ENCODE measurements around the gene LRRN2.
"Not testable (repeated sequence)": the region's sequence is repeated elsewhere in the genome, so short reads cannot be mapped to it uniquely, and the experiment has no call there.

LRRN2 gene

DNA sequence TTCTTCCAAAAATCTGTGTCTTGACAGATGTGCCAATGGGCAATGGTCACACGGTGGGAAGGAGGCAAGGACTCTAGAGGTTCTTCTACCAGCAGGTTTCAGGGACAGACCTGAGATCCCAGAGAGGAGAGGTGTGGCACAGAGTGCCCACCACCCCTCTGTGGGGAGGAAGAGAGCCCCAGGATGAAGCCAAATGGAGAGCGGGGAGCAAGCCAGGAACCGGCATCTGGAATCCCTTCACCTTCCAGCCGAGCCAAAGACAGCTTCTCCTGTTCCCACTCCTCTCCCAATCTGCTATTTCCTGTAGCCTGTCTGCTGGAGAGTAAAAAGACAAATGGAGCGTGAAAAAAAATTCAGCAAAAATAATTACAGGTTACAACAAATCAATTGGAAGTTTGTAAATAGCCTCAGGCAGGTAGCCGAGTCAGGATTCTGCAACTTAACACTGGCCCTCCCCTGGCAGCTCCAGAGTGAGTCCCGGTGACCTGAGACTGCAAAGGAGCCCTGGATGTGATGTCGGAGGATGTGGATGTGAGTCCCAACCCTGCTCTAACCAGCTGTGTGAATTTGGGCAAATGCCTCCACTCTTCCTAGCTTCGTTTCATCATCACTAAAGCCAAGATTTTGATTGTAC, 45.4 kb upstream of the LRRN2 start:
- in situ Hi-C loops (cut with MboI; ENCODE audit: low sequenced_read_pairs, unreplicated experiment): no loop called here
- TF ChIP-seq, protein P1, sequence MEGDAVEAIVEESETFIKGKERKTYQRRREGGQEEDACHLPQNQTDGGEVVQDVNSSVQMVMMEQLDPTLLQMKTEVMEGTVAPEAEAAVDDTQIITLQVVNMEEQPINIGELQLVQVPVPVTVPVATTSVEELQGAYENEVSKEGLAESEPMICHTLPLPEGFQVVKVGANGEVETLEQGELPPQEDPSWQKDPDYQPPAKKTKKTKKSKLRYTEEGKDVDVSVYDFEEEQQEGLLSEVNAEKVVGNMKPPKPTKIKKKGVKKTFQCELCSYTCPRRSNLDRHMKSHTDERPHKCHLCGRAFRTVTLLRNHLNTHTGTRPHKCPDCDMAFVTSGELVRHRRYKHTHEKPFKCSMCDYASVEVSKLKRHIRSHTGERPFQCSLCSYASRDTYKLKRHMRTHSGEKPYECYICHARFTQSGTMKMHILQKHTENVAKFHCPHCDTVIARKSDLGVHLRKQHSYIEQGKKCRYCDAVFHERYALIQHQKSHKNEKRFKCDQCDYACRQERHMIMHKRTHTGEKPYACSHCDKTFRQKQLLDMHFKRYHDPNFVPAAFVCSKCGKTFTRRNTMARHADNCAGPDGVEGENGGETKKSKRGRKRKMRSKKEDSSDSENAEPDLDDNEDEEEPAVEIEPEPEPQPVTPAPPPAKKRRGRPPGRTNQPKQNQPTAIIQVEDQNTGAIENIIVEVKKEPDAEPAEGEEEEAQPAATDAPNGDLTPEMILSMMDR (IDR thresholded peaks at IDR 0.05; ENCODE audit: borderline replicate concordance, control extremely low read depth, extremely low read depth, insufficient read depth, missing control alignments): no peak
- no peak for DNase-seq (ENCODE audit: low spot score)

DNA sequence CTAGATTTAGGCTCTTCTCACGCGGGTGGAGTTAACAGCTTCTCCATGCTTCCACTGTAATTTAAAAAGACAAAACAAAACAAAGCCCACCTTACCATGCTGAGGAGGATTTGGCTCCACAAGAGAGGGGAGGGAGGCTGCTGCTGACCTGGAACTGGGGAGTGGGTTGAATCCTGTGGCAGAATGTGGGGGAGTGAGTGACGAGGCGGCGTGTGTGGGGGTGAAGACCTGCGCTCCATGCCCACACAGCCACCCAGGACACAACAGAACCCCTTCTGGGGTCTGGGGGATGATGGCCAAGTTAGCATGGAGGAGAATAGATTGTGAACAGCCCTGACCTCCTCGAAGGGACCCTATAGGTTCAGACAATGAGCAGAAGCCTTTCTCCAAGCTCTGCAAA, 44.0 kb upstream of the LRRN2 start:
- TF ChIP-seq, protein P1 (IDR thresholded peaks at IDR 0.05; ENCODE audit: borderline replicate concordance, control extremely low read depth, extremely low read depth, insufficient read depth, missing control alignments): no peak
- in situ Hi-C loops (cut with MboI; ENCODE audit: low sequenced_read_pairs, unreplicated experiment): no loop called here
- DNase-seq (ENCODE audit: low spot score): no peak

DNA sequence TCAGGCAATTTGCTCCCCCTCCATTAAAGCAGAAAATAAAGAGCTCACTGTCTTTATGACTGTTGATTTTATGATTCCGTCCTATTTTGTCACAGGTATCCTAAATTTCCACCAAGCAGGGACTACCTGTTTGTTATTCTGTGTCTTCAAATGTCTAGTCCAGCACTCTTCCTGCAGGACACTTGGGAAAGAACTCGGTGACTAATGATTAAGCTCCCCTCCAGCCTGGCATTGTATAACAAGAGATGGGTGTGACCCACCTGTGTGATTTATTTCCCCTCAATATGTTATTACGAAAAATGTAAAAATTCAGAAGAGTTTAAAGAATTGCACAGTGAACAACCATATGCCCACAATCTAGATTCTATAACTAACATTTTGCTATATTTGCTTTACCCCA, 42.9 kb upstream of the LRRN2 start:
- DNase-seq (ENCODE audit: low spot score): peak; percentile 1

DNA sequence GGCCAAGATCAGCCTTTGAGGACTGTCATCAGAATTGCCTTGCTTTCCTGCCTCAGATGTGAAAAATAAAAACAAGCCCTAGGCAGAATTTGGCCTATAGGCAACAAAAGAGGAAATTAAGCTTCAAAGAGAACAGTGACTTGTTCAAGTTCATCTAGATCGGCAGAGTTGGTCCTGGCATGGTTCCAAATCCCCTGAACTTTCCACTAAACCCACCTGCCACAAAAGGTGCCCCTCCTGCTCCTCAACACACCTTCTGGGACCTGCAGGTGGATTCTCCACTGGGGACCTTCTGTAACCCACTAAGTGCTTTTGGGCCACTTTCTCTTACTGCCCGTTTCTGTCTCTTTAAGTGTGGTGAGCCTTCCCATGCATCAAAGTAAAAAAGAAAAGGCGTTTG, 42.5 kb upstream of the LRRN2 start:
- TF ChIP-seq, protein P1 (IDR thresholded peaks at IDR 0.05; ENCODE audit: borderline replicate concordance, control extremely low read depth, extremely low read depth, insufficient read depth, missing control alignments): no peak
- in situ Hi-C loops (cut with MboI; ENCODE audit: low sequenced_read_pairs, unreplicated experiment): no loop called here
- no peak for DNase-seq (ENCODE audit: low spot score)

More for the DNA sequence above, 42.9 kb upstream of the LRRN2 start:
- in situ Hi-C loops (cut with MboI; ENCODE audit: low sequenced_read_pairs, unreplicated experiment): no loop called here
- TF ChIP-seq, protein P1 (IDR thresholded peaks at IDR 0.05; ENCODE audit: borderline replicate concordance, control extremely low read depth, extremely low read depth, insufficient read depth, missing control alignments): no peak

DNA sequence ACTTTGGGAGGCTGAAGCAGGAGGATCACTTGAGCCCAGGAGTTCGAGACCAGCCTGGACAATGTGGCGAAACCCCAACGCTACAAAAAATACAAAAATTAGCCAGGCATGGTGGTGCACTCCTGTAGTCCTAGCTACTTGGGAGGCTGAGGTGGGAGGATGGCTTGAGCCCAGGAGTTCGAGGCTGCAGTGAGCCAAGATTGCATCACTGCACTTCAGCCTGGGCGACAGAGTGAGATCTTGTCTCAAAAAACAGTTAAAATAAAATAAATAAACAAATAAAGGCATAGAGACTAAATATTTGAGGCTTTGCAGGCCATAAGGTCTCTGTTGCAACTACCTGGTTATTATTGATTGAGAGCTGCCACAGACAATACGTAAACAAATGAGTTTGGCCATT, 41.9 kb upstream of the LRRN2 start:
- in situ Hi-C loops (cut with MboI; ENCODE audit: low sequenced_read_pairs, unreplicated experiment); DNase-seq (ENCODE audit: low spot score): not testable (repeated sequence)

DNA sequence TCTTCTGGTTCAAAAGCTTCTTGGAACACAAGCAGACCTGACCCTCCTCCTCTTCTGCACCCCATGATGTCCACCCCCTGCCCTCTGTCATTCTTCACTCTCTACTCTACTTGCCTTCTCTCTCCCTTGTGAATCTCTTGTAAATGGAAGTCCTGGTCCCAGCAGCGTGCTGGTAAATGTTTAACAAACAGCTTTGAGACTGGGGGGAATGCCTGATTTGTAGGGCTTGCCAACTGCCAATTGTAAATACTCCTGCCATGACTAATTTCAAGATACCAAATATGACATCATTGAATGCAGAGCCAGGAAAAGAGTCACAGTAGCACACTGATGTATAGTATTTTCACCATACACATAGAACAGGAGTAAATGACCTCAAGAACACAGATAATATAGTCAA, 40.9 kb upstream of the LRRN2 start:
- TF ChIP-seq, protein P1 (IDR thresholded peaks at IDR 0.05; ENCODE audit: borderline replicate concordance, control extremely low read depth, extremely low read depth, insufficient read depth, missing control alignments): no peak
- peak; percentile 24 for DNase-seq (ENCODE audit: low spot score)
- in situ Hi-C loops (cut with MboI; ENCODE audit: low sequenced_read_pairs, unreplicated experiment): no loop called here

DNA sequence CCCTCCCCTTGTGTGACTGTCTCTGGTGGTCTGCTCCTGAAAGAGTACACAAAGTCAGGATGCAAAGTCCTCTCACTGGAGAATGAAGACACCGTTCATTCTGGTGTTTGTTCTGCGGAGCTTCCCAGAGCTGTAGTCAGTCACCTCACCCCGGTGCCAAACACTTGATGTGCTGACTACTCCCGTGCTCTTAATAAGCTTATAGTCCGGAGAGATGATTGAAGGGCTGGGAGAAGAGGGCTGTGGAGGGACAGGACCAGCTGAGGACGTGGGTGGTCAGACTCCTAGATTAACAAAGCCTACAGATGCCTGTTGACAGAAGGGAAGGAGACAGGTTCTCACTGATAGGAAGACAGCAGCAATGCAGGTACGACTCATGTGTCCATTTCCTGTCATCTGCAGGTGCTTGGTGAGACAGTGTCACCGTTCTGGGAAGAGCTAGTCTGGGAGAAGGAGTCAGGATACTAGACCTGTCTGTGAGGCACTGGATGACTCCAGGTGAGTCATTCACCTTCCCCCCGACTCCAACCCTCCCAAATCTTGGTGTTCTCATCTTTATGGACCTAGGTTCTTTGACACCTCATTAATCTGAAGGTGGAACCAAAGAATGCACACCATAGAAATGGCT, 40.4 kb upstream of the LRRN2 start:
- TF ChIP-seq, protein P1 (IDR thresholded peaks at IDR 0.05; ENCODE audit: borderline replicate concordance, control extremely low read depth, extremely low read depth, insufficient read depth, missing control alignments): no peak
- DNase-seq (ENCODE audit: low spot score): peak; percentile 6
- in situ Hi-C loops (cut with MboI; ENCODE audit: low sequenced_read_pairs, unreplicated experiment): no loop called here
